ENCODE results near the gene SLC16A13.

SLC16A13 gene

GRCh38 chr17:7022781-7023571, 12.8 kb upstream of the SLC16A13 start, which contains the start of gene BCL6B:
BCL6B (plus strand) TSS chr17:7023050; CDS start chr17:7023672, 622 bp downstream.
- DNase-seq (ENCODE audit: low read depth, low spot score): no peak
- peak within 1 kb of the TSS; percentile 15 for H3K4me3 ChIP-seq (ENCODE audit: low read depth, low read length)

GRCh38 chr17:7023576-7024401, 12.0 kb upstream of the SLC16A13 start:
- in situ Hi-C loops (cut with HindIII; ENCODE audit: low sequenced_read_pairs): no loop called here
- no peak overlapping the region for H3K4me3 ChIP-seq (ENCODE audit: low read depth, low read length)
- peak; percentile 83 for DNase-seq (ENCODE audit: low read depth, low spot score)
- no peak for TF ChIP-seq CTCF (IDR thresholded peaks at IDR 0.05; ENCODE audit: low read depth, low read length)

More at GRCh38 chr17:7022781-7023571, 12.8 kb upstream of the SLC16A13 start, which contains the start of gene BCL6B:
- in situ Hi-C loops (cut with HindIII; ENCODE audit: low sequenced_read_pairs): no loop called here
- TF ChIP-seq CTCF (IDR thresholded peaks at IDR 0.05; ENCODE audit: low read depth, low read length): no peak

- TF ChIP-seq CTCF (IDR thresholded peaks at IDR 0.05; ENCODE audit: low read depth, low read length): no peak
- no peak for DNase-seq (ENCODE audit: low read depth, low spot score)
- H3K4me3 ChIP-seq (ENCODE audit: low read depth, low read length): no peak overlapping the region
- in situ Hi-C loops (cut with HindIII; ENCODE audit: low sequenced_read_pairs): no loop called here
Observed at GRCh38 chr17:7024402-7024785, 11.4 kb upstream of the SLC16A13 start.

GRCh38 chr17:7025245-7025644, 10.6 kb upstream of the SLC16A13 start:
- no peak overlapping the region for H3K4me3 ChIP-seq (ENCODE audit: low read depth, low read length)
- in situ Hi-C loops (cut with HindIII; ENCODE audit: low sequenced_read_pairs): no loop called here
- TF ChIP-seq CTCF (IDR thresholded peaks at IDR 0.05; ENCODE audit: low read depth, low read length): no peak

GRCh38 chr17:7026471-7027115, 9.2 kb upstream of the SLC16A13 start:
- no peak for TF ChIP-seq CTCF (IDR thresholded peaks at IDR 0.05; ENCODE audit: low read depth, low read length)
- no peak overlapping the region for H3K4me3 ChIP-seq (ENCODE audit: low read depth, low read length)
- DNase-seq (ENCODE audit: low read depth, low spot score): no peak
- in situ Hi-C loops (cut with HindIII; ENCODE audit: low sequenced_read_pairs): no loop called here

More at GRCh38 chr17:7025245-7025644, 10.6 kb upstream of the SLC16A13 start:
- no peak for DNase-seq (ENCODE audit: low read depth, low spot score)

GRCh38 chr17:7027335-7027734, 8.5 kb upstream of the SLC16A13 start:
- DNase-seq (ENCODE audit: low read depth, low spot score): no peak
- TF ChIP-seq CTCF (IDR thresholded peaks at IDR 0.05; ENCODE audit: low read depth, low read length): no peak
- in situ Hi-C loops (cut with HindIII; ENCODE audit: low sequenced_read_pairs): no loop called here
- H3K4me3 ChIP-seq (ENCODE audit: low read depth, low read length): no peak overlapping the region

Measured in astrocyte of the spinal cord (primary cell).